LoVo (cell line): Measurements from ENCODE around the gene MPHOSPH9.
A peak's percentile ranks its signal among the peaks of the same experiment; 100 is the strongest.
"Not testable (repeated sequence)": the region's sequence is repeated elsewhere in the genome, so short reads cannot be mapped to it uniquely, and the experiment has no call there.

Experiments
- DNase-seq: peaks from one replicate; pipeline ENCODE4 v3.0.0-alpha.2; 2016; ENCODE audit warnings: low spot score

Gene MPHOSPH9

DNA sequence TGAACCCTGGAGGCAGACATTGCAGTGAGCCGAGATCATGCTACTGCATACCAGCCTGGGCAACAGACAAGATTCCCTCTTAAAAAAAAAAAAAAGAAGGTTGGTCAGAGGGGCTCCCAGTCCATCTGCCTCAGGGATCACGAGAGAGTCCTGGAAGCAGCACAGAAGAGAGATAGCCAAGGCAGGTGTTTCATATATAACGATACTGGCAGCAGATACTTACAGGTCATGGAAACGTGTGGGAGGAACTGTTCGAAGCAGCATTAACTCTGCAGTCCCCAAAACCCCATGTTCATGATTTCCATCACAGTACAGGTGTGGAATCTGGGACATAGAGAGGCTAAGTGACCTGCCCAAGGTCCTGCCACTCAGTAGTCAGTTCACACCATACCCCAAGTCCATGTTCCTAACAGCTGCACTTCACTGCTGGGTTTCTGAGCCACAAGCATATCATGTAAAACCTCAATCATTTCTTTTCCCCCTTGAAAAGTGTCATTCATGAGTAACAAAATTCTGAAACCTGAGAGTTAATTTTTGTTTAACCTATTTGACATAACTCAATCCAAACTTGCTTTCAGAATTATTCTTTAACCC is 22.0 kb upstream of the MPHOSPH9 start:
- no peak for DNase-seq

DNA sequence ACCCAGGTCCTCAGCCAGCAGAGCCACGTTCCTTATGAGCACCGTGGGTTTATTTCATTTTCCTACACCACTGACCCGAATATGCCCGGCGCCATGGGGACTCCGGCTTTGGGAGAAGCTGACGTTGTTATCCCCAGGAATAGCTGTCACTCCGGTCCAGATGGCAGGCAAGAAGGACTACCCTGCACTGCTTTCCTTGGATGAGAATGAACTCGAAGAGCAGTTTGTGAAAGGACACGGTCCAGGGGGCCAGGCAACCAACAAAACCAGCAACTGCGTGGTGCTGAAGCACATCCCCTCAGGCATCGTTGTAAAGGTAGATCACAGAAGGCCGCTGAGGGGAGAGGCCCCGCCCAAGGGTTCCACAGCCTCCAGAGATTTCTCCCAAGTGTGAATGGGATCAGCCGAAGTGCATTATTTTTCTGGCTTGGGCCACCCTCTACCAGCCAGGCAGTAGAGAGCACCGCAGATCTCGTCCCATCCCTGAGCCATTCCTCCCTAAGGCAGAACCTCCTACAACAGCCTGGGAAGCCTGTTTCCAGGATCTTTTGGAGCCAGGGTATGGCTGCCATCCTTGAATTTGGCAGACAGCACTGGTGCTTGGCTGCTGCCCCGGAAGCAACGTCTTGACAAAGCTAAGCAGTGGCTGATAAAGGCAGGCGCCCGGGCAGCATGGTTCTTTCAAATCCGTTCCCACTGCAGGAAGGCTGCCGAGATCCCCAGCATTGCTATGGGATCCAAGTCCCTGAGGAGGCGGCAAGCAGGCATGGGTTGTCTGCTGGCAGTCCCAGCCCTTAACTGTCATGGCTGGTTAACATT is 20.9 kb upstream of the MPHOSPH9 start:
- DNase-seq: no peak

DNA sequence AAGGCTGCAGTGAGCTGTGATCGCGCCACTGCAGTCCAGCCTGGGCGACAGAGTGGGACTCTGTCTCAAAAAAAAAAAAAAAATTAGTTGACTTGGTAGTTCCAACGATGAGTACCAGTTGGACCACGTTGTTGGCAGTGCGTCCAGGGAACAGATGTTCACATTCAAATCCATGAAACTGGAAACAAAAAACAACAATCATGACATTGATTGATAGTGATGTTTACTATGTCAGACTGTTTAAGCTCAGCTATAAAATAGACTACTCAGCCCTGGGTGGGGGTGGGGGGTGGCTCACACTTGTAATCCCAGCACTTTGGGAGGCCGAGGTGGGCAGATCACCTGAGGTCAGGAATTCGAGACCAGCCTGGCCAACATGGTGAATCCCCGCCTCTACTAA is 19.4 kb upstream of the MPHOSPH9 start:
- not testable (repeated sequence) for DNase-seq

DNA sequence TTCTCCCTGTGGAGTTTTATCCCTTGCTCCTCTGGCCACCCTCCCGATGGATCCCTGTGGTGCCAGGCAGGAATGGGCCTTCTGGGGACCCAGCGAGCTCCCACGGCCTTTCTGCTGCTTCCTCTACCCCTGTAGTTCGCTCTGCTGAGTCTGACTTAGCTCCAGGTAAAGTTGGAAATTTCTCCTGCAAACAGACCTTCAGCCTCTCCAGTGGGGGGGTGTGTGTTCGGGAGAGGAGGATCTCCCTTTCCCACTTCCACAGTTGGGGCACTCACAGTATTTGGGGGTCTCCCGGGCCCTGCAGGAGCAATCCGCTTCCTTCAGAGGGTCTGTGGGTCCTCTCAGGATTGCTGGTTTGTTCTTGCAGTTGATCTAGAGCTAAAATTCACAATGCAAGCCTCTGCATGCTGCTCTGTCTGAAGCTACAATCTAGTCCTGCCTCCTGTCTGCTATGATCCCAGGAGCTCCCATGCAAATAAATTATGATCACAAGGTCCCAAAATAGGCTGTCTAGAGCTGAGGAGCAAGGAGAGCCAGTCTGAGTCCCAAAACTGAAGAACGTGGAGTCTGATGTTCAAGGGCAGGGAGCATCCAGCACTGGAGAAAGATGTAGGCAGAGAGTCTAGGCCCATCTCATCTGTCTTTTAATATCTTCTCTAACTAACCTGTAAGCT is 18.6 kb upstream of the MPHOSPH9 start:
- DNase-seq: no peak

DNA sequence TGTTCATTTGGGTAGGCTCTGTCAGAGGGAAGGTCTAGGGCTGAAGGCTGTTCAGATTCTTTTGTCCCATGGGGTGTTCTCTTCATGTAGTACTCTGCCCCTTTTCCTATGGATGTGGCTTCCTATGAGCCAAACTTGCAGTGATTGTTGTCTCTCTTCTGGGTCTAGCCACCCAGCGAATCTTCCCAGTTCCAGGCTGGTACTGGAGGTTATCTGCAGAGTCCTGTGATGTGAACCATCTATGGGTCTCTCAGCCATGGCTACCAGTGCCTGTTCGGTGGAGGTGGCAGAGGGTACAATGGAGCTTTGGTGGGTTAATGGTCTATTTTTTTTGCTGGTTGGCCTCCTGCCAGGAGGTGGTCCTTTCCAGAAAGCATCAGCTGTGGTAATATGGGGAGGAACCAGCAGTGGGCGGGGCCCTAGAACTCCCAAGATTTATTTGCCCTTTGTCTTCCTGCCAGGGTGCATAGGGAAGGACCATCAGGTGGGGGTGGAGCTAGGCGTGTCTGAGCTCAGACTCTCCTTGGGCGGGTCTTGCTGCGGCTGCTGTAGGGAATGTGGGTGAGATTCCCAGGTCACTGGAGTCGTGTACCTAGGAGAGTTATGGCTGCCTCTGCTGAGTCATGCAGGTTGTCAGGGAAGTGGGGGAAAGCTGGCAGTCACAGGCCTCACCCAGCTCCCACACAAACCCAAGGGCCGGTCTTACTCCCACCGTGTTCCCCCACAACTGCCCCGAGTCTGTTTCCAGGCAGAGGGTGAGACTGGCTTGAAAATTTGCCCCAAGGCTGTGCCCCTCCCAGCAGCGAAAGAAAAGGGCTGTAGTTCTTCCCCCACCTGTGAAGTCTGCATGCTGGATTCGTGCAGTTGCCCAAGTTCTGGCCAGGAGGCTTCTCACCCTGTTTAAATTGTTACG is 17.8 kb upstream of the MPHOSPH9 start:
- peak; percentile 97 for DNase-seq

DNA sequence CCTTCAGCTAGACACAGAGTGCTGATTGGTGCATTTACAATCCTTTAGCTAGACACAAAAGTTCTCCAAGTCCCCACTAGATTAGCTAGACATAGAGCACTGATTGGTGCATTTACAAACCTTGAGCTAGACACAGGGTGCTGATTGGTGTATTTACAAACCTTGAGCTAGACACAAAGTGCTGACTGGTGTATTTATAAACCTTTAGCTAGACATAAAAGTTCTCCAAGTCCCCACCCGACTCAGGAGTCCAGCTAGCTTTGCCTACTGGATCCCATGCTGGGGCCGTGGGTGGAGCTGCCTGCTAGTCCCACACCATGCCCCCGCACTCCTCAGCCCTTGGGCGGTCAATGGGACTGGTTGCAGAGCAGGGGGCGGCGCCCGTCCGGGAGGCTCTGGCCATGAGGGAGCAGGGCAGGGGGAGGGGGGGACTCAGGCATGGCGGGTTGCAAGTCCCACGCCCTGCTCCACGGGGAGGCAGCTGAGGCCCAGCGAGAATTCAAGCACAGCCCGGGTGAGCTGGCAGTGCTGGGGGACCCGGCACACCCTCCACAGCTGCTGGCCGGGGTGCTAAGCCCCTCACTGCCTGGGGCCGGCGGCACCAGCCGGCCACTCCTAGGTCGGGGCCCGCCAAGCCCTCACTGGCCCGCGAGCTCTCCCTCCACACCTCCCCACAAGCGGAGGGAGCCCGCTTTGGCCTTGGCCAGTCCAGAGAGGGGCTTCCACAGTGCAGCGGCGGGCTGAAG is 16.2 kb upstream of the MPHOSPH9 start:
- not testable (repeated sequence) for DNase-seq

DNA sequence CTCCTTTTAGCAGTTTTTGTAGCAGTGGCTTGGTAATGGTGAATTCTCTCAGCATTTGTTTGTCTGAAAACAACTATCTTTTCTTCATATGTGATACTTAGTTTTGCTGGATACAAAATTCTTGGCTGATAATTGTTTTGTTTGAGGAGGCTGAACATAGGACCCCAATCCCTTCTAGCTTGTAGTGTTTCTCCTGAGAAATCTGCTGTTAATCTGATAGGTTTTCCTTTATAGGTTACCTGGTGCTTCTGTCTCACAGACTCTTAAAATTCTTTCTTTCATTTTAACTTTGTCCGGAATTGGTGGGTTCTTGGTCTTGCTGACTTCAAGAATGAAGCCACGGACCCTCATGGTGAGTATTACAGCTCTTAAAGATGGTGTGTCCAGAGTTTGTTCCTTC is 15.2 kb upstream of the MPHOSPH9 start:
- DNase-seq: not testable (repeated sequence)

DNA sequence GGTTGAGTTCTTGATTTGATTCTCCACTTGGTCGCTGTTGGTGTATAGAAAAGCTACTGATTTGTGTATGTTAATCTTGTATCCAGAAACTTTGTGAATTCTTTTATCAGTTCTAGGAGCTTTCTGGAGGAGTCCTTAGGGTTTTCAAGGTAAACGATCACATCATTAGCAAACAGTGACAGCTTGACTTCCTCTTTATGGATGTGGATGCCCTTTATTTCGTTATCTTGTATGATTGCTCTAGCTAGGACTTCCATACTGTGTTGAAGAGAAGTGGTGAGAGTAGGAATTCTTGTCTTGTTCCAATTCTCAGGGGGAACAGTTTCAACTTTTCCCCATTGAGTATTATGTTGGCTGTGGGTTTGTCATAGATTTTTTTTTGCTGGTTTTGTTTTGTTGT is 12.7 kb upstream of the MPHOSPH9 start:
- no peak for DNase-seq

DNA sequence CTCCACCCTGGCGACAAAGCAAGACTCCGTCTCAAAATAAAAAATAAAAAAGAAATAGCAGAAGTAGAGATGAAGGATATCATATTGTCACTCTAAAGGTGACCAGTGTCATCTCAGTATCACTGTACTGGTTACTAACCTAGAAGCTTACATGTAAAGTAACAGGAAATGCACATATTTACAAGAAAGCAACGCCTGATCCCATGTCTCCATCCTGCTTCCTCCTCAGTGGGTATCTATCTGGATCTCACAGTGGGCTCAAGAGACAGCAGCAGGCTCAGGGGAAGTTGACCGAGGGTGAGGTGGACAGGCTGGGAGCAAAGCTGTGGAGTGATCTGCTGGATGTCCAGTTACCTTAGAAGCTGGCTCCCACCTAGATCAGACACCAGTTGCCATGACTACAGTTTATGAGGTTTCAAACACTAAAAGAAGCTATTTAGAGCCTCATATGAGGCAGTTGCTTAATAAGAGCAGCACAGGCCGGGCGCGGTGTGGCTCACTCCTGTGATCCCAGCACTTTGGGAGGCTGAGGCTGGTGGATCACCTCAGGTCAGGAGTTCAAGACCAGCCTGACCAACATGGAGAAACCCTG is 10.8 kb upstream of the MPHOSPH9 start:
- DNase-seq: no peak

DNA sequence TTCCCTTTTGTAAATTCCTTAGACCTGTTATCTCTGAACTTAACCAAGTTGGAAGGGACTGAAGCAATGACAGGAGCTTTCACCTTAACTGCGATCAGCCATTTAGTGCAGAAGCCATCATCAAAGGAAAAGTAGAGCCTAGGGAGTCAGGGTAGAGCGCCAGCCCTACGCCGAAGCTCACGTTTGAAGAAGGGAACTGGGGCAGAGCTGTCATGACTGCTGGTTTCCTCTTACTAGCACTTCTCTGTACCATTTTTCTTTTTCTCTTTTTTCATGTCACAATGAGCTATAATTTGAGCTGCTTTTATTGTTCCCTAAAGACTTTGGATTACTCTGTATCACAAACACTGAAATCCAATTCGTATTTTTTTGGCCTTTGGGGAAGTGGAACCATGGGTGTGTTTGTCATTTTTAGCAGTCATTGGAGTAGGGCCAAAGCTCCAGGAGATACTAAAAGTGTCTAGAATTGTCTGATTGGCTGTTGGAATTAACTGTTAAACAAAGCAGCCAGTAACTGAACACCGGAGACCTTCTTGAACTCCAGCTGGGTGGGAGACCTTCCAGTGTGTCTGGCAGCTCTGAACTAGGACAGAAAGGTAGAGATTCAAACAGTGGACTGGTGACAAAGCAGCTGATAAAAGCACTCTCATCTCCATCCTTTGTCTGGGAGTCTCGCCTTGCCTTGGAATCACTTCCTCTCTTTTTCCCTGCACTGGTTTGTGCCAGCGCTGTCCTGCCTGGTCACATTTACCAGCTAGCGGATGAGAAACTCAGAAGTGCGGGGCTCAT is 9.4 kb upstream of the MPHOSPH9 start:
- DNase-seq: no peak

DNA sequence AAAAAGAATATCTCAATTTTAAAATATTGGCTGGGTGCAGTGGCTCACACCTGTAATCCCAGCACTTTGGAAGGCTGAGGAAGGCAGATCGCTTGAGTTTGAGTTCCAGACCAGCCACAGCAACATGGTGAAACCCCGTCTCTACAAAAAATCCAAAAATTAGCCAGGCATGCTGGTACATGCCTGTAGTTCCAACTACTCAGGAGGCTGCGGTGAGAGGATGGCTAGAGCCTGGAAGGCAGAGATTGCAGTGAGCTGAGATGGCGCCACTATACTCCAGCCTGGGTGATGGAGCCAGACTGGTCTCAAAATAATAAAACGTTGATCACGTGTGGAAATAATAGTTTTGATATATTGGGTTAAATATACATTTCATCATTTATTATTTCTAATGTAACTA is 6.0 kb upstream of the MPHOSPH9 start:
- DNase-seq: no peak

DNA sequence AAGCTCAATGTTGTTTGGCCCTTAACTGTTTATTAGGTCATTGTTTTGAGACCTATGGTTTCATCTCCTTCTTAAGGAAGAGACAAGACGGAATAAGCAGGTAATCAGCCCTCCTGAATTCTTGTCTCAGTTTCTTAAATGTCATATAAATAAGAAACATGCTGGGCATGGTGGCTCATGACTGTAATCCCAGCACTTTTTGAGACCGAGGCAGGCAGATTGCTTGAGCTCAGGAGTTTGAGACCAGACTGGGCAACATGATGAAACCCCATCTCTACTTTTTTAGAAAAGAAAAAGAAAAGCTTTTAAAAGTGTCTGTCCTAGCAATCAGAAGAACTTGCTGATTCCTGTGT is 5.4 kb upstream of the MPHOSPH9 start:
- DNase-seq: no peak

DNA sequence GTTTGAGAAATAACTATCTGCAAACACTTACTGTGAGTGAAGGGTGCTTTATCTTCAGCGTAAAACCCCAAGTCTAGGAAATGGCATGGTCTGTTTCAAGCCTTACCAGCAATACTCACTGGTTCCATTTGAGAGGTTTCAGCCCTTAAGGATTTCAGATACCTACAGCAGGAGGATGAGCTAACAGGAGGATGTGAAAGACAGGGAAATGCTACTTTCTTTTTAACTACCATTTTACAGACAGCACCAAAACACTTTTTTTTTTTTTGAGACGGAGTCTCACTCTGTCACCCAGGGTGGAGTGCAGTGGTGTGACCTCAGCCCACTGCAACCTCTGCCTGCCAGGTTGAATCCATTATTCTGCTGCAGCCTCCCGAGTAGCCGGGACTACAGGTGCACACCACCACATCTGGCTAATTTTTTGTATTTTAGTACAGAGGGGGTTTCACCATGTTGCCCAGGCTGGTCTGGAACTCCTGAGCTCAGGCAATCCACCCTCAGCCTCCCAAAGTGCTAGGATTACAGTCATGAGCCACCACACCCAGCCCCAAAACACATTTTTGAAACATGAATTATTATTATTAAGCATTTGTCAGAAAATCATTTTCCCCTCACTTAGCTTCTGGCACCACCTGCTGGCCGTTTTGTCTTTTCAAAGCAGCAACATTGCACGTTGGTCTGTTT is 4.8 kb upstream of the MPHOSPH9 start:
- peak; percentile 61 for DNase-seq

DNA sequence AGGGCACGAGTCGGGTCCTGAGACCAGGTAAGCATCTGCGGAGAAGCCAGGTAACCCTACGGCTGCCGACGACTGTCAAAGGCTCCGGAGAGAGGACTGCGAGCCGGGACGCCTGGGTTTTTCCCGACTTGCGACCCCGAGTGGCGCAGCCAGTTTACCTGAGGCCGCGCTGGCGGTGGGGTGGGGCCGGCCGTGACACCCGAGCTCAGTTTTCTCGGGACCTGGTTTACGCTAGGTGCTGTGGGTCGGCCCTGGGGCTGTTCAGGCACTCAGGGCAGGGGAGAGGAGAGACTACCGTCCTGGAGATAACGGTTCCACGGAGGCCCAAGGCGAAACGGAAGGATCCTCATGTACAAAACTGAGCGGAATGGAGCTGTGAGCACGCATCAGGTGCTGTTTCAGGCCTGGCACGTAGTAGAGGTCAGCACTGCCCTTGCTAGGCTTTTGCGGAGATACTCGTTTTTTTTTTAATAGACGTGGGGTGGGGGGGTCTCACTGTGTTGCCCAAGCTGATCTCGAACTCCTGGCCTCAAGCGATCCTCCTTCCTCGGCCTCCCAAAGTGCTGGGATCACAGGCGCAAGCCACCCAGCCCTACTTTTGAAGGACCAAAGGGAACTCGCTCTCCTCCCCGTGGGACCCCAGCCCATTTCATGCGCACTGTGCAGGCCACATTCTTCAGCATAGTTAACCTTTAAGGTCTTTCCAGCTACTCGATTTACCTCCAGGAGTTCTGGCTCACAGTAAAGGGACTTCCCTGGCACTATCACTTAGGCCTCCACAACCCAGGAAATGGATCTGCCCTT is 766 bp upstream of the MPHOSPH9 start:
- no peak for DNase-seq

DNA sequence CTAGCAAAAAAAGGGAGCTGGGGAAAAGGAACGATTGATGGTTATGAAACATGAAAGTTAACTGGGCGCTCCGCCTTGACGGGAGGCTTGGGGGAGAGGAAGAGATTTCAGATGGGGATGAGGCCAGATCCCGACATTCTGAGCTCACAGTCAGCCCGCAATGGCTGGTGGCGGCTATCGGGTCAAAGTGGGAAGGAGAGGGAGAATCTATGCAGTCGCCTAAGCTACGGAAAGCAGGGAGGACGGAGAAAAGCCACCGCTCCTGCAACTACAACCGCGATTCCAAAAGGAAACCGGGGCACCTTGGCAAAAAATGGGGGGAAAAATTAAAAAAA is 502 bp downstream of the MPHOSPH9 start:
- DNase-seq: no peak

DNA sequence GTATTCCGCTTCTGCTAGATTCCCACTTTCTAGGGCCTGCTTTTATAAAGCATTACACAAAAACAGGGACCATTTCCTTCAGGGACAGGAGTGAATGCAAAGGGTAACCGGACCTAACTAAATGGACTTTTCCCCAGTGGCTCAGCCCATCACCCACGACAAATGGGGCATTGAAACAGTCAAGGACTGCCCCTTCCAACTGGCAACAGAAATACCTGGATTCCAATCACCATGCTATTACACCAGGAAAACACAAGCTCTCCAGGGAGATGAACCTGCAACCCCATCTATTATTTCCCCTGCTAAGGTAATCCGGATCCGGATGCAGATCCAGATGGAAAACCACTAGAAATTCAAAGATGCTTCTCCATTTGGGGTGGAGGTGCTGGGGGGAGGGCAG is 1.0 kb downstream of the MPHOSPH9 start:
- no peak for DNase-seq

DNA sequence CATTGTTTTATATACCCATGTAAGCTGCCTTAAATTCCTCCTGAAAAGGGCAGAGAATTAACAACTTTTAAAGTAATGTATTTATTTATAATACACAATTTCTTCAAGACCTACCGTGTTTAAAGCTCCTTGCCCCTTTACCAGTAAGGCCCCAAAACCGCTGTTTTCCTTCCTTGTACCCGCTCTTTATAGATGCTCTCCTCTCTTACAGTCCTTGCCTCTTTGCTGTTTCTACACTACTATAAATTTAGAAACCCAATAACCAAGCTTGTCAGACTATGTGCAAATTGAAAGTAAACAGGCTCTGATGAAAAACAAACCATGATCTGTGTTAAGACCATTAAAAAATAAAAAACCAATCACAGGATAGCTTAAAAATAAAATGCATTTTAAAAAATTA is 3.9 kb downstream of the MPHOSPH9 start:
- no peak for DNase-seq

DNA sequence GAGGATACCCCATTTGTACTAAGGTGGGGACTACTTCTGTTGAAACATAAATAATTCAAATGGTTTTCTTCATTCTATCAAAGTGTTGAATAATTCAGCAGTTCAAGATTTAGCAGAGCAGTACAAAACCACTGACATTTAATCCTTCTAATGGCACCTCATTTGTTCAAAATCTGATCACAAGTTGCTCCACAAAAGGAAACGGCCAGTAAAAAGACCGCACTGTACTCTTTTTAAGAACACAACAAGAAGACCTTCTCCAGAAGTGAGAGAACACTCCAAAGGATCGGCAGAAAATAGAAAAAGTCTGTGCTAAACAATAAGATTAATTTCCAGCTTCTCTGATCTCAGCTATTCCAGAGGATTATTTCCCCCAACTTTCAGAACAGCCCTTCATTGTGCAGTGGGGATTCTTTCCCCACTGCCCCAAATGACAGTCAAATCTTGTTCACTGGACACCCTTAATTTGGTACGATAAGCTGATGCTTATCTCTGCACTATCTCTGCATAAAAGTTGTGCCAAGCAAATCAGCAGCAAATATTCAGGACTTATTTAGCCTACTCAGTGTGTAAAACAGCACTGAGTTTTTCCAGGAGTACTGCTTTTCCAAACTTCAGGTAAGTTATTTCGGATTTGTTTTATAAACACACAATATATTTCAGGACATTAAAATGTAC is 5.2 kb downstream of the MPHOSPH9 start:
- DNase-seq: no peak

DNA sequence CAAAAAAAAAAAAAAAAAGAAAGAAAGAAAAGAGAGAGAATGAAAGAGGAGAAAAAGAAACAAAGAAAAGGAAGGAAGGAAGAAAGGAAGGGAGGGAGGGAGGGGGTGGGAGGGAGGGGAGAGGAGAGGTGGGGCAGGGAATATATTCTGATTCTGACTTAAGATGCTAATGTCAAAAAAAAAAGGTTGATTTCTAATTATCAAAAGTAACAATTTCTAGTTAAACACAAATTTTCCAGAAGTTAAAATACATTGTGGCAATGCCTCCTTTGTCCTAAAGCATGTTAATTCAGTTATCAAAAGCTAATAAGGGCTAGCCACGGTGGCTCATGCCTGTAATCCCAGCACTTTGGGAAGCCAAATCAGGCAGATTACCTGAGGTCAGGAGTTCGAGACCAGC is 7.5 kb downstream of the MPHOSPH9 start:
- DNase-seq: no peak
